Measurements from ENCODE around the gene SVEP1.

The SVEP1 gene

DNA sequence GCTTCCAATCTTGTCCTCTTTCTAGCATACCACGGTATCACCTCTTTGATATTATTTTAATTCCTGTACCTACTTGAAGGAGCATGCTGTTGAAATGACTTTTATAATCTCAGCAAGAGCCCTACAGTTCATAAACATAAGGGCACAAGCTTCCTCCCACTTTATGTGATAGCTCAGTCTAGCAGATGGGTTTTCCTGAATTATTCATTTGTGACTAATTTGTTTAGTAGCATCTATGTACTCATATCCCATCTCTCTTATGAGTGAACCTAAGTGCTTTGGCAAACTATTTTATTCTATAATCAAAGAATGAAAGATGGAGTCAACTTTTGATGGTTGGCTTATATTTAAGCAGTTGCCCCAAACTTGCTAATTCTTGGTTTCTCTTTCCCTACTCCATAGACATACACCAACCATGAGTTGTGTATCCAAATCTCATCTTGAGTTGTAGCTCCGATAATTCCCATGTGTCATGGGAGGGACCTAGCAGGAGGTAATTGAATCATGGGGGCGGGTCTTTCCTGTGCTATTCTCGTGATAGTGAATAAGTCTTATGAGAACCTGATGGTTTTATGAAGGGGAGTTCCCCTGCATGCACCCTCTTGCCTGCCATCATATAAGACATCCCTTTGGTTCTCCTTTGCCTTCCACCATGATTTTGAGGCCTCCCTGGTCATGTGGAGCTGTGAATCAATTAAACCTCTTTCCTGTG, 259.6 kb downstream of the SVEP1 start:
- no peak for DNase-seq (ENCODE audit: low read depth)

DNA sequence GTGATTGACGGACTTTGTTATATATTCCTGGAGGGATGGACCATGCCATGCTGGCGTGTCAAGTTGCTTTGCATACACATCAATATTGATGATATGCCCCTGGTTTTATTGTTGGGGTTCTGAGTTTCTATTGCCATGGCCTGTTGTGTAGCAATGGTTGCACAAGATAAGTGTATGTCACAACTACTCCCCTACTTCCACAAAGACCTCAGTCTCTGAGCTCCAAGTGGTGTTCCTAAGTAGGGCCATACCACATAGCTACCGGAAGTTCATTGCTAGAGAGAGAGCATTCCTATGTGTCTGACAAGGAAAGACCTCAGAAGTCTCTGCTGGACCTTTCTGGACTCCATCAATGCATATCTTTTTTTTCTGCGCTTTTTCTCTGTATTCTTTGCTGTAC, 261.6 kb downstream of the SVEP1 start:
- DNase-seq (ENCODE audit: low read depth), result no peak

GRCh38 chr9:110316261-110317075, 263.1 kb downstream of the SVEP1 start:
- no peak for DNase-seq (ENCODE audit: low read depth)
